GM19043 (cell line): ENCODE results near the gene ANO4.

Experiments used
- ATAC-seq: cut with Tn5 transposase; IDR thresholded peaks from one replicate; pipeline ENCODE4 v1.9.1; 2021; ENCODE audit warnings: low read depth; ENCODE audit not compliant: unreplicated experiment

The ANO4 gene

GRCh38 chr12:100935929-100936328 is 141.4 kb downstream of the ANO4 start:
- ATAC-seq: no peak

DNA sequence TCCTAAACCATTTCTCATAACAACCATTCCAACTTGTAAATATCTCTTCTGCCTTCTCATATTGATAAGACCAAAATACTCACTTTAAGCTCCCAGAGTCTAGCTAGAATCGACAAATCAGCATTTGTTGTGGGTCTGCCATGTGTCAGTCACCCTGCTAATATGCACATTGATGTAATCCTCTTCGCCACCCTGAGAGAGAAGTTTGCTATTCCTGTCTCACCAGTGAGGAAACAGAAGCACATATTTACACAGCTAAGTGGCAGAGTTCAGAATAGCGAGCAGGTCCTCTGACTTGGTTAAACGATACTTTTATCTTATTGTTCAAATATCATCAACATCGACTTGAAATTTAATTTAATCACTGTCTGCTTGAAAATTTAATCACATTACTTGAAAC is 142.1 kb downstream of the ANO4 start:
- no peak for ATAC-seq

DNA sequence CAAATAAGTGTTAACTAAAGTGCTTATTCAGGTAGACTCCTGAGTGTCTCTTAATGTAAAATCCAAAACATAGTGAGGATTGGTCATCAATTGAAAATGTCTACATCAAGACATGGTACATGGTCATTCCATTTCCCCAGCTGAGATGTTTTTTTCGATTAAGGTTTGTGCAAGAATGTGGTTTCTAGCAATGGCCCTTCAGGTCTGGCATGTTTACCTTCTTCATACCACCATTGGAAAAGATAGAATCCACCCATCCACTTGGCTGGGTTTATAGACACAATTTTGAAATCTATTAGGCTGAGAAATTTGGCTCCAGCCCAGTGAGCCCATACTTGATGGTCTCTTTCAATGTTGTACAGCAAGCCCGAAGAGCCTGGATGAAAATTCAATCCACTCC is 145.9 kb downstream of the ANO4 start:
- no peak for ATAC-seq

GRCh38 chr12:100942984-100943749 is 148.6 kb downstream of the ANO4 start:
- ATAC-seq: no peak

DNA sequence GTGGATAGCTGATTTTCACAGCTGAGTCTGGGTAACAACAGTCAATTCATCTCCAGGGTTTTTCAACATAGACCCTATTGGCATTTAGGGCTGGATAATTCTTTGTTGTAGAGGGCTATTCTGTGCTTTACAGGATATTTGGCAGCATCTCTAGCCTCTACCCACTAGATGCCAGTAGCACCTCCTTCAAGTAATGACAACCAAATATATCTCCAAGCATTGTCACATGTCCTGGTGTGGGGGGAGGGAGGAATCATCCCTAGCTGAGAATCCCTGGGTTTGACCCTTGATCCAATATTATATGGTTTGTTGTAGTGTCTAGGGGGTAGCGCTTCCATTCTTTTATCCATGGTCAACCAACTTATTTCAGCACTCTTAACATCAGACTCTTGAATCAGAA is 157.2 kb downstream of the ANO4 start:
- ATAC-seq: no peak

GRCh38 chr12:100953217-100953616 is 158.6 kb downstream of the ANO4 start:
- no peak for ATAC-seq

DNA sequence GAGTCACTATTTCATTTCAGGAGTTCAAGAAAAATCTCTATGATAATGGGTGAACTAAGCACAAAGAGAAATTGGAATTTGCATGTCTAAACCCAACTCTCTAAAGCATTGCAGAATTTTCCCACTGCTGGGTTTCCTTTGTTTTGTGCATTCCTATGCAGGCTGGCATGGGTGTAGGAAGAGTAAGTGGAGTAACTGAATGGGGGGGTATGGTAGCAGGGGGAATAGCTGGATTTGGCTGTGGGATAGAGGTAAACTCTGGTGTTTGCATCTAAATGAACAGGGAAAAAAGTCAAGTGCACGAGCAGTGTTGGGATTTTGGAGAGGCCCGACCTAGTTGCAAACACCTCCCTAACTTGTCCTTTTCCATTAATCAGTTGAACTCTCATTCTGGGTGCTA is 159.1 kb downstream of the ANO4 start:
- no peak for ATAC-seq

GRCh38 chr12:100954118-100954517 is 159.5 kb downstream of the ANO4 start:
- no peak for ATAC-seq

DNA sequence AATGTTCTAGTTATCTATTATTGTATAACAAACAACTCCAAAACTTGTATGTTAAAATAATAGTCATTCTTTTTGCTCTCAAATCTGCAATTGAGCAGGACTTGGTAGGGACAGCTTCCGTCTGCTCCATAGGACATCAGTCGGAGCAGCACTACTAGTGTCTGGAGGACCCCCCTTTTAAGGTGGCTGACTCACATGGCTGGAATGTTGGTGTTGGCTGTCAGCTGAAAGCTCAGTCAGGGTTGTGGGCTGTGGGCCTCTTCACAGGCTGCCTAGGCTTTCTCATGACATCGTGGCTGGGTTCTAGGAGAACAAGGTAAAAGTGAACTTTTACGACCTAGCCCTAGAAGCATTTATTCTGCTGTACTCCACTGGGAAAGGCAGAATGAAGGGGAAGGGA is 160.6 kb downstream of the ANO4 start:
- ATAC-seq: no peak

DNA sequence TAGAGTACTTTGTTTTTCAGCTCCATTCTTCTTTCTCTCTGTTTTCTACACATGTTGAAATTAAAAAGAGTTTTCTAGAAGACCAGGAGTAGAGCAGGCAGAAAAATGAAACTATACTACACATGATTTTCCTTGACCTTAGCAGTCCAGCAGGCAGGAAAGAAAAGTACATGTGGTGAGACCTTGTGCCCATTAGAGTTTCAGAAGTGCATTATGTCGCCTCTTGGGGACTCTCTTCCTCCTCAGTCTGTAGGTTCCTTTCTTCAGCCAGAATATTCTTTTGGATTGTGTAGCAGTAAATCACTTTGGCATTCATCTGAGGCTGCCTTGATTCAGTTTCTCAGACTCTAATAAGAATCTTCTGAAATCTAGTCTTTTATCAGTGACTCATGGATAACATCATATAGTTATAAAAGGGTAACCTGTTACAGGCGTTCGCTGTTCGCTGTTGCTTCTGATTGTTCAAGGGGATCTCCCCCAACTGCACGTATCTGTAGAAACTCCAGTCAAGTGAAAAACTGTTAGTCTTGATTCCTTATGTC is 161.8 kb downstream of the ANO4 start:
- no peak for ATAC-seq

DNA sequence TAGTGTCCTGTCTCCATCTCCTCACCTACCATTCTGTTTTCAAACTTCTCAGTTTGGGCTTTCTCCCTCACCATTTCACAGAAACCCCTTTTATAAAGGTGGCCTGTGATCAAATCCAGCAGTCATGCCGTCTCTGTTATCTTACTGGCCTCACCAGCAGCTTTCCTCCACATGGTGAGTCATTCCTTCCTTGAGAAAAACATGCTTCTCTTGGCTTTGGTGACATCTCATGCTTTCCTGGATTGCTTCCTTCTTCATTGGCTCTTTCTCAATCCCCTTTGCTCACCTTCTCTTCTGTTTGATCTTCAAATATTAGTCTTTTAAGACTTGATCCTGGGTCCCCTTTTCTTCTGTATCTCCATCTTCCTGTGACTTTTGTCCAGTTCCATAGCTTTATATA is 164.9 kb downstream of the ANO4 start:
- ATAC-seq: no peak

- ATAC-seq: no peak
Observed at GRCh38 chr12:100962086-100962712, 167.6 kb downstream of the ANO4 start.

DNA sequence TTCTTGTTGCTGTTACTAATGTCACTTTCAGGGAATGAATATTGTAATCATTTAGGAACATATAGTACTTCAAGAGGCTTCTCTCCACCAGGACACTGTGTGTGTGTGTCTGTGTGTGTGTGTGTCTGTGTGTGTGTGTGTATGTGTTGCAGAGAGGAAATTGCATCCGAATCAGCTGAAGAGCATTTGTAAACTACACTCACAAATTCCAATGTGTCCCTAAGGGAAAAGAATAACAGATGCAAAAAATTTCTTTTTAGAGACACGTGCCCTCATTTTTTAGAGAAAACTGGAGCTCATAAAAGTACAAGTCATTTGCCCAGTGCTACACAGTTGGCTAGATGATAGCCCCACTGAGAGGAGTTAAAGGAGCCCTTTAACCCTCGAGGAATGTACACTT is 168.8 kb downstream of the ANO4 start:
- ATAC-seq: no peak

GRCh38 chr12:100964028-100964427 is 169.5 kb downstream of the ANO4 start:
- ATAC-seq: no peak

GRCh38 chr12:100967189-100967588 is 172.6 kb downstream of the ANO4 start:
- ATAC-seq: no peak

DNA sequence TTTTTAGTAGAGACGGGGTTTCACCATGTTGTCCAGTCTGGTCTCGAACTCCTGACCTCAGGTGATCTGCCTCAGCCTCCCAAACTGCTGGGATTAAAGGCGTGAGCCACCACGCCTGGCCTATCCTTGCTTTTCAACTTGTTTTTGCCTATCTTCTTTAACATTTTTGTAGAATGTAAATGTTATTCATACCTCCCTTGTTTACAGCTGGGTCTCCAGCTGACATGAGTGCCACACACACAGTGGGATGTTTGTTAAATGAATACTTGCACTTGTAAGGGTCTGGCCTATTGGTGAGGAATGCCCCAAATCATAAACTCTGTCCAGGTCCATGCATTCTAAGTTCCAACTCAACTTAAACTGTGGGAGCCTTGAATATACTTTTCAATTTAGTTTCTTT is 176.3 kb downstream of the ANO4 start:
- no peak for ATAC-seq

GRCh38 chr12:100972121-100972520 is 177.5 kb downstream of the ANO4 start:
- ATAC-seq: no peak

DNA sequence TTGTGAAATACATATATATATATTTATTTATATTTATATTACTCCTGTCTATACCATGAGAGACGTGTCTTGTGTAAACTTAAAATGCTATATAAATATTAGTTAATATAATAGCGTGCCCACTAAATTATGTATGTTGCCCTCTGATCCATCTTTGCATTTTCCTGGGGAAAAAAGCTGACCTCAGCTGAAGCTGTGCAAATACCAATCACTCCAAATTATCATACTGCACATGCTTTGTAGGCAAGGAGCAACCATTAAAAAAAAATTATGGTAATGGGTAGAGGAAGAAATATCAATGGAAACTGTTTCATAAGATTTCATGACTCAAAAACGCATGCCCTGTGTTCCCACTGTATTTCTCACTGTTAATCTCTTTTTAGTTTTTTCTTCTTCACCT is 179.8 kb downstream of the ANO4 start:
- ATAC-seq: no peak

- ATAC-seq: no peak
Observed at GRCh38 chr12:100974747-100975146, 180.2 kb downstream of the ANO4 start.

- ATAC-seq: no peak
Observed at GRCh38 chr12:100976735-100977134, 182.2 kb downstream of the ANO4 start.

DNA sequence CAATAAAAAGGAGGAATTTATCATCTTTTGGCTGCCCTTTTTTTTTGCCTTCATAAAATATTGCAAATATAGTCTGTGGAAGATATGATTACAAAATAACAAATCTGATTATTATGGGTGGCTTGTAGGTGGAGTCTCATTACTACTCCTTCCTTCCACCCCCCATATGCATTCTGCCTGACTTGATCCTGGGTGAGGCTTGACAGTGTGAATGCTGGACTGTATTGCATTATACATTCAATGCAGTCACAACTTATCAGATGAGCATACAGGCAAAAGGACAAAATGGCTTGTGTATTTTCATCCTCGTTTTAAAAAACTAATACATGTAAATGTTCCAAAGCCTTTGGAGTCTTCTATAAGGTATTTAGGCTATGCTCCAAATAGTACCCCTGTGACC is 186.3 kb downstream of the ANO4 start:
- ATAC-seq: no peak

- no peak for ATAC-seq
Observed at GRCh38 chr12:100982511-100983183, 188.1 kb downstream of the ANO4 start.
